Measurements from ENCODE around the gene PAQR4.

- TF ChIP-seq KLF16 (tag by site-specific recombination; IDR thresholded peaks at IDR 0.05), result no peak
- TF ChIP-seq ZNF175 (tag by site-specific recombination; IDR thresholded peaks at IDR 0.05), result no peak
- no peak for TF ChIP-seq ZNF704 (tag by site-specific recombination; IDR thresholded peaks at IDR 0.05)
Measured at GRCh38 chr16:2963074-2963722, 6.0 kb upstream of the PAQR4 start.

All from HEK293 (cell line).